BE2C (cell line): ENCODE measurements around the gene ZNF790.
A peak's percentile ranks its signal among the peaks of the same experiment; 100 is the strongest.
"Not testable (repeated sequence)": the region's sequence is repeated elsewhere in the genome, so short reads cannot be mapped to it uniquely, and the experiment has no call there.

Source experiments
- DNase-seq: peaks from one replicate; pipeline ENCODE4 v3.0.0-alpha.2; 2020
- H3K27me3 ChIP-seq: fragments of 250-450 bp; sonication (Bioruptor Pico); 2 replicates; pipeline ENCODE4 v1.5.1; 2020; ENCODE audit warnings: mild to moderate bottlenecking
- H3K36me3 ChIP-seq: fragments of 250-450 bp; sonication (Bioruptor Pico); 2 replicates; pipeline ENCODE4 v1.5.1; 2020; ENCODE audit warnings: mild to moderate bottlenecking
- H3K4me1 ChIP-seq: fragments of 250-450 bp; sonication (Bioruptor Pico); 2 replicates; pipeline ENCODE4 v1.5.1; 2020
- H3K4me3 ChIP-seq: 2 replicates; pipeline ENCODE4 v1.5.1; 2011; ENCODE audit warnings: low read depth, low read length
- H3K9me3 ChIP-seq: fragments of 250-450 bp; sonication (Bioruptor Pico); 2 replicates; pipeline ENCODE4 v1.5.1; 2020
- CTCF ChIP-seq: IDR thresholded peaks from 2 replicates; pipeline ENCODE4 v1.5.1; 2012; ENCODE audit warnings: mild to moderate bottlenecking, low read depth, low read length

ZNF790 gene

DNA sequence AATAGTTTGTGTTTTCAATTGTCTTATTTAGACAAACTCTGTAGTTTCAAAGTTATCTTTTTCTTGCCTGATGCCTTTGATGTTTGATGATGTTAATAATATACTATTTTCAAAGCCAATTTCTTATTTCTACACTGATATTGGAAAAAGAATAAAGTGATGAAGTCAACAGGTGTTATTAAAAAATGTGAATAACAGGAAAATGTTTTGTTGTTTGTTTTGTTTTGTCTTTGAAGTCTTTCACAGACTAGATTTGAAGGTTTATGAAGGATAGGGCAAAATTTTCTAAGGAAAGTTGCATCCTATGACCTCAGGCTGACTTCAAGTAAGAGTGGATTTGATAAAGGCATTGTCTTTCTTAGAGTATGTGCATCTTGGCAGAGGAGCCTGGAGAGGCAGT lies 31.2 kb downstream of the ZNF790 start:
- Histone ChIP-seq H3K4me1 (no peaks in the 10 kb centered on the region), H3K4me3 (no peak overlapping the region), H3K9me3 (no peaks in the 10 kb centered on the region; the same call in 1 of the 2 replicates), H3K27me3 (no peaks in the 10 kb centered on the region), H3K36me3 (no peaks in the 10 kb centered on the region; the same call in none of the 2 replicates)
- no peak for TF ChIP-seq CTCF
- DNase-seq, result no peak

GRCh38 chr19:36805364-36805763 lies 32.8 kb downstream of the ZNF790 start:
- TF ChIP-seq CTCF, result no peak
- H3K9me3 ChIP-seq, result no peaks in the 10 kb centered on the region; the same call in 1 of the 2 replicates
- no peak overlapping the region for H3K4me3 ChIP-seq
- H3K4me1 ChIP-seq, result no peaks in the 10 kb centered on the region
- no peak for DNase-seq
- H3K27me3 ChIP-seq, result no peaks in the 10 kb centered on the region
- peaks cover 3% of the 10 kb centered on the region for H3K36me3 ChIP-seq

DNA sequence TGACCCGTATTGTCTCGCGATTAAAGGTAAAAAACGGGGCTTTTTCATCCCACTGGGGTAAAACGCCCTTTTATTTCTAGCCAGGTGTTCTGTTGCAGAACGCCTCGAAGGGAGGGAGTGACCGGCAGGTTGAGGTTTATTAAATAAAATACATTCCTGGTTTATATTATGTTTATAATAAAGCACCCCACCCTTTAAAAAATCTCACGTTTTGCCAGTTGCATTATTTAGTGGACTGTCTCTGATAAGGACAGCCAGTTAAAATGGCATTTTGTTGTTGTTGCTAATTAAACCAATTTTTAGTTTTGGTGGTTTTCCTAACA lies 40.4 kb downstream of the ZNF790 start:
- TF ChIP-seq CTCF, result no peak
- Histone ChIP-seq H3K4me1 (no peaks in the 10 kb centered on the region), H3K4me3 (peak overlapping the region; percentile 74), H3K36me3 (0 out of 2 replicates have a peak, but pooled peaks cover 7% of the 10 kb centered on the region), H3K27me3 (no peaks in the 10 kb centered on the region), H3K9me3 (no peaks in the 10 kb centered on the region)
- DNase-seq, result no peak

GRCh38 chr19:36796714-36796992 lies 41.5 kb downstream of the ZNF790 start:
- no peak for DNase-seq
- H3K36me3 ChIP-seq, result 0 out of 2 replicates have a peak, but pooled peaks cover 7% of the 10 kb centered on the region
- H3K4me3 ChIP-seq, result peak overlapping the region; percentile 74
- H3K27me3 ChIP-seq, result no peaks in the 10 kb centered on the region
- peaks cover 5% of the 10 kb centered on the region; the same call in 1 of the 2 replicates for H3K9me3 ChIP-seq
- TF ChIP-seq CTCF, result no peak
- no peaks in the 10 kb centered on the region for H3K4me1 ChIP-seq

- not testable (repeated sequence) for H3K9me3 ChIP-seq, H3K36me3 ChIP-seq, H3K27me3 ChIP-seq, H3K4me1 ChIP-seq
- peak overlapping the region; percentile 26; the same call in 1 of the 2 replicates for H3K4me3 ChIP-seq
- peak; percentile 36; the same call in 1 of the 2 replicates for TF ChIP-seq CTCF
- peak; percentile 46 for DNase-seq
These were observed 46.6 kb downstream of the ZNF790 start for GRCh38 chr19:36791420-36792141.

- H3K4me1 ChIP-seq, result no peaks in the 10 kb centered on the region
- no peak for DNase-seq
- no peaks in the 10 kb centered on the region for H3K36me3 ChIP-seq
- no peaks in the 10 kb centered on the region; the same call in 1 of the 2 replicates for H3K9me3 ChIP-seq
- H3K27me3 ChIP-seq, result no peaks in the 10 kb centered on the region
- no peak for TF ChIP-seq CTCF
- no peak overlapping the region for H3K4me3 ChIP-seq
These were observed 62.4 kb downstream of the ZNF790 start for GRCh38 chr19:36775768-36776167.
